A549 (cell line): Measurements from ENCODE around the gene ITSN1. TPM values are rescaled to one million over a fixed set of nuclear protein-coding genes. Genes with fewer than 3 reads are reported as not detected.

Source experiments
- ATAC-seq, 2 experiments: fragments of 200-7000 bp in 1 of 2; fragments of >200 bp in 1 of 2; cut with Nextera tagmentation in 1 of 2; cut with Tn5 transposase in 1 of 2; 3 replicates each; pipeline versions ENCODE4 v1.8.0 to v1.9.1; 2018 to 2020; ENCODE audit warnings: mild to moderate bottlenecking in 1 of 2, moderate library complexity in 1 of 2
- CTCF ChIA-PET: fragments of 300-600 bp; sonication (Branson Sonifier 250); formaldehyde crosslinking; extraction: SDS; loops from one replicate; lab custom pipeline; 2021; ENCODE audit warnings: antibody characterized with exemption, inconsistent platforms; lab: Yijun Ruan, JAX
- POLR2A ChIA-PET: fragments of 350-600 bp; formaldehyde crosslinking; extraction: SDS; loops from one replicate; lab custom pipeline; 2021; ENCODE audit warnings: antibody characterized with exemption, inconsistent platforms; lab: Yijun Ruan, JAX
- DNase-seq, 2 experiments: peaks; one replicate each; pipeline versions ENCODE4 v3.0.0 to v3.0.0-alpha.2; 2011 to 2016; ENCODE audit warnings: low read depth in 1 of 2, low spot score in 1 of 2
- FAIRE-seq: peaks from 2 replicates; lab custom pipeline; 2011; peaks lifted over from hg19 to GRCh38; lab: Jason Lieb, UNC
- H3K27ac ChIP-seq, 2 experiments: fragments of >200 bp; sonication (Bioruptor Twin); formaldehyde crosslinking; 3 replicates each; pipeline ENCODE4 v1.5.1; 2016 to 2017
- H3K4me1 ChIP-seq: fragments of >200 bp; sonication (Bioruptor Twin); formaldehyde crosslinking; 3 replicates; pipeline ENCODE4 v1.6.1; 2016
- H3K4me2 ChIP-seq: fragments of >200 bp; sonication (Bioruptor Twin); formaldehyde crosslinking; 3 replicates; pipeline ENCODE4 v1.6.1; 2016
- H3K4me3 ChIP-seq: fragments of >200 bp; sonication (Bioruptor Twin); formaldehyde crosslinking; 3 replicates; pipeline ENCODE4 v1.5.1; 2016
- H3K9me3 ChIP-seq: fragments of >200 bp; sonication (Bioruptor Twin); formaldehyde crosslinking; 3 replicates; pipeline ENCODE4 v1.6.1; 2016
- BHLHE40 ChIP-seq: IDR thresholded peaks from 2 replicates; pipeline ENCODE4 v1.6.1; 2012; ENCODE audit warnings: low read depth, low read length, inconsistent platforms
- CBX2 ChIP-seq: fragments of 200-600 bp; sonication (generic); IDR thresholded peaks from 2 replicates; pipeline ENCODE4 v1.6.1; 2016; ENCODE audit warnings: low read depth, mild to moderate bottlenecking, borderline replicate concordance
- CHD2 ChIP-seq: fragments of 150-350 bp; IDR thresholded peaks from 2 replicates; pipeline ENCODE4 v1.6.1; 2014; ENCODE audit warnings: low read length; ENCODE audit not compliant: partially characterized antibody
- EP300 ChIP-seq, 2 experiments: fragments of >200 bp; sonication (Bioruptor Twin); formaldehyde crosslinking; IDR thresholded peaks; 2 replicates in 1 of 2; 3 replicates in 1 of 2; pipeline ENCODE4 v1.6.1; 2016 to 2017
- FOXS1 ChIP-seq: fragments of 250-450 bp; sonication (Bioruptor Pico); IDR thresholded peaks from 2 replicates; pipeline ENCODE4 v1.5.0; 2020; ENCODE audit warnings: mild to moderate bottlenecking, moderate library complexity
- GATA3 ChIP-seq: IDR thresholded peaks from 2 replicates; pipeline ENCODE4 v1.6.1; 2012; ENCODE audit warnings: borderline replicate concordance
- JUN ChIP-seq, 2 experiments: fragments of >200 bp; sonication (Bioruptor Twin); formaldehyde crosslinking; IDR thresholded peaks; 2 replicates in 1 of 2; 3 replicates in 1 of 2; pipeline ENCODE4 v1.6.1; 2016 to 2017
- MAZ ChIP-seq: fragments of 150-350 bp; IDR thresholded peaks from 2 replicates; pipeline ENCODE4 v1.6.1; 2014; ENCODE audit warnings: antibody characterized with exemption, low read depth, low read length, borderline replicate concordance
- NPAS2 ChIP-seq: fragments of 250-450 bp; sonication (Bioruptor Pico); IDR thresholded peaks from 2 replicates; pipeline ENCODE4 v1.8.0; 2022; ENCODE audit warnings: mild to moderate bottlenecking, moderate library complexity, borderline replicate concordance
- POLR2AphosphoS2 ChIP-seq: conservative IDR thresholded peaks from 2 replicates; pipeline ENCODE4 v1.6.1; 2012; ENCODE audit warnings: low read length, improper control_type of control experiment, inconsistent platforms
- RARB ChIP-seq: fragments of 250-450 bp; sonication (Bioruptor Pico); IDR thresholded peaks from 2 replicates; pipeline ENCODE4 v1.8.0; 2021; ENCODE audit warnings: mild to moderate bottlenecking, moderate library complexity
- RCOR1 ChIP-seq: fragments of 150-350 bp; IDR thresholded peaks from 2 replicates; pipeline ENCODE4 v1.6.1; 2014; ENCODE audit warnings: antibody characterized with exemption, low read length, low read depth
- RFX5 ChIP-seq: fragments of 450-650 bp; IDR thresholded peaks from 2 replicates; pipeline ENCODE4 v1.7.1; 2014; ENCODE audit warnings: antibody characterized with exemption, mild to moderate bottlenecking, moderate library complexity
- RNF2 ChIP-seq: fragments of 200-600 bp; sonication (generic); IDR thresholded peaks from 2 replicates; pipeline ENCODE4 v1.6.1; 2016; ENCODE audit warnings: low read depth, mild to moderate bottlenecking, antibody characterized with exemption, moderate library complexity, borderline replicate concordance
- SREBF2 ChIP-seq: fragments of 450-650 bp; IDR thresholded peaks from 2 replicates; pipeline ENCODE4 v1.6.1; 2014; ENCODE audit warnings: mild to moderate bottlenecking, moderate library complexity
- TP53 ChIP-seq: fragments of 250-450 bp; sonication (Bioruptor Pico); IDR thresholded peaks from 2 replicates; pipeline ENCODE4 v1.5.0; 2021; ENCODE audit warnings: mild to moderate bottlenecking, moderate library complexity
- ZFP36 ChIP-seq: fragments of 450-650 bp; IDR thresholded peaks from 2 replicates; pipeline ENCODE4 v1.6.1; 2014; ENCODE audit warnings: borderline replicate concordance; ENCODE audit not compliant: partially characterized antibody
- ZSCAN20 ChIP-seq: fragments of 250-450 bp; sonication (Bioruptor Pico); IDR thresholded peaks from 2 replicates; pipeline ENCODE4 v1.8.0; 2022; ENCODE audit warnings: mild to moderate bottlenecking, moderate library complexity
- WGBS: methylation state at CpG from one replicate; pipeline ENCODE4 v1.1.6; 2017; ENCODE audit errors: missing lambda C conversion rate; 5-methylcytosine and 5-hydroxymethylcytosine counted together
- polyA plus RNA-seq, 4 experiments: library from polyadenylated mRNA; depleted of rRNA in 3 of 4; stranded (reverse); fragments of >200 nt; fragmentation: RNase III in 1 of 4; extraction: RNeasy Plus Mini Kit Qiagen cat#74134 plus additional on column Dnase treatment in 1 of 4; gene quantifications; 2 replicates in 3 of 4; 3 replicates in 1 of 4; pipeline ENCODE4 v1.2.3, GENCODE V29; 2011 to 2017
- TF ChIP-seq, protein P1 (sequence below): fragments of 150-350 bp; IDR thresholded peaks from 2 replicates; pipeline ENCODE4 v1.6.1; 2014; ENCODE audit warnings: low read depth, mild to moderate bottlenecking, low read length
- TF ChIP-seq, protein P2 (sequence below): fragments of 200-600 bp; sonication (generic); IDR thresholded peaks from 2 replicates; pipeline ENCODE4 v1.6.1; 2016; ENCODE audit warnings: antibody characterized with exemption, mild to moderate bottlenecking, moderate library complexity
- TF ChIP-seq, protein P3 (sequence below): fragments of >200 bp; sonication (Bioruptor Twin); formaldehyde crosslinking; IDR thresholded peaks from 3 replicates; pipeline ENCODE4 v1.5.1; 2016
- TF ChIP-seq, protein P4 (sequence below): fragments of 250-450 bp; sonication (Bioruptor Pico); IDR thresholded peaks from 2 replicates; pipeline ENCODE4 v1.5.0; 2020; ENCODE audit warnings: low read depth, mild to moderate bottlenecking, moderate library complexity

The ITSN1 gene
- polyA plus RNA-seq, 2 of the 4 experiments (the other 2 are of a cell fraction), result 15.2 to 23.7 TPM

DNA sequence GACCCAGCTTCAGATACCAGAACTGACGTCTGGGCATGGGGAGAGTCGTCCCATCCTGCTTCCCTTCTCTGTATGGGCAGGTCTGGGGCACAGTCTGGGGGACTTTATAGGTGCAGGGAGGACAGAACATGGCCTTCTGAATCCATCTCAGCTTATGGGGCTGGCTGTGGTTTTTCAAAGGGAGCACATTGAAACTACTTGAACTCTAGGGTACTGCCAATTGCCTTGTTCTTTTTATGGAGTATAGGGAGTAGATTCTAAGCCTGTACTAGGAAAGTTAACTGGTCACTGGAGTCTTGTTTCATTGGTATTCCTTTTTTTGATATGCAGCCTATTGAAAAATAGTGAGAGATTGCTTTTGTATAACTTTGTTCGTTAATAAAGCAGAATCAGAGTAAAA is 183.1 kb downstream of the ITSN1 start:
- ATAC-seq, result no peak
- TF ChIP-seq, protein P1, sequence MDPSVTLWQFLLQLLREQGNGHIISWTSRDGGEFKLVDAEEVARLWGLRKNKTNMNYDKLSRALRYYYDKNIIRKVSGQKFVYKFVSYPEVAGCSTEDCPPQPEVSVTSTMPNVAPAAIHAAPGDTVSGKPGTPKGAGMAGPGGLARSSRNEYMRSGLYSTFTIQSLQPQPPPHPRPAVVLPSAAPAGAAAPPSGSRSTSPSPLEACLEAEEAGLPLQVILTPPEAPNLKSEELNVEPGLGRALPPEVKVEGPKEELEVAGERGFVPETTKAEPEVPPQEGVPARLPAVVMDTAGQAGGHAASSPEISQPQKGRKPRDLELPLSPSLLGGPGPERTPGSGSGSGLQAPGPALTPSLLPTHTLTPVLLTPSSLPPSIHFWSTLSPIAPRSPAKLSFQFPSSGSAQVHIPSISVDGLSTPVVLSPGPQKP, result no peak
- TF ChIP-seq RNF2 (no peak), ZSCAN20 (no peak), TP53 (CRISPR knock-in tag) (no peak), ZFP36 (no peak), RCOR1 (no peak), RFX5 (no peak)
- no peak overlapping the region for H3K4me2 ChIP-seq
- no peak overlapping the region for H3K27ac ChIP-seq
- WGBS, result 83% methylated on average over 3 of the region's 3 CpGs
- H3K4me3 ChIP-seq, result no peak overlapping the region
- no peaks in the 10 kb centered on the region for H3K4me1 ChIP-seq
- no peak for FAIRE-seq
- ChIA-PET CTCF (interaction anchor here (0.7 to 1.1 kb wide), 2 partner anchors 15 to 521 kb away, joined by 3 read pairs; no protein-coding TSS in a partner anchor), POLR2A (no interaction called here)
- DNase-seq, result no peak
- H3K9me3 ChIP-seq, result no peaks in the 10 kb centered on the region

DNA sequence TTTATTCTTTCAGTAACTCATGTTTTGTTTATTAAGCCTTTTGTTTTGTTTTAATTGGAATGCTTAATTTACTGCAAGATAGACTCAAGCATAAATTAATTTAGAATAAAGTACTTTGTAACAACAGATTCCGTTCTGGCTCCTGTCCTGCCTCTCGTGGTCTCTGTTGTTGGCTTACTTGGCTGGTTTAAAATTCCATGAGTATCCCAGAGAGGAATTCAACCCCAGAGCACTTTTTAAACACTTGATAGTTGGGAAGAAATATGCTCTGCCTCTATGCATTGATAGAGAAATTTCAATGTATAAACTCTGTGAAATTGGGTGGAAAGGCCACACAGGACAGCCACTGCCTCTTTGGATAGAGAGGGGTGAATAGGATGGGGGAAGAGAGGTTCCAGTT is 183.6 kb downstream of the ITSN1 start:
- DNase-seq (no peak), ATAC-seq (no peak), FAIRE-seq (no peak)
- no peak overlapping the region for H3K27ac ChIP-seq
- ChIA-PET POLR2A (no interaction called here), CTCF (interaction anchor here (1.1 kb wide), 1 partner anchor 15 kb away, joined by 3 read pairs; no protein-coding TSS in a partner anchor)
- H3K4me3 ChIP-seq, result no peak overlapping the region
- 87% methylated on average over 2 of the region's 2 CpGs for WGBS
- H3K9me3 ChIP-seq, result no peaks in the 10 kb centered on the region
- TF ChIP-seq BHLHE40 (no peak), NPAS2 (CRISPR knock-in tag) (no peak), CBX2 (no peak), POLR2AphosphoS2 (no peak), ZFP36 (no peak), SREBF2 (no peak), RFX5 (no peak), EP300 (IDR thresholded peaks at IDR 0.05) (no peak), GATA3 (no peak), FOXS1 (CRISPR knock-in tag) (no peak)
- TF ChIP-seq, protein P2, sequence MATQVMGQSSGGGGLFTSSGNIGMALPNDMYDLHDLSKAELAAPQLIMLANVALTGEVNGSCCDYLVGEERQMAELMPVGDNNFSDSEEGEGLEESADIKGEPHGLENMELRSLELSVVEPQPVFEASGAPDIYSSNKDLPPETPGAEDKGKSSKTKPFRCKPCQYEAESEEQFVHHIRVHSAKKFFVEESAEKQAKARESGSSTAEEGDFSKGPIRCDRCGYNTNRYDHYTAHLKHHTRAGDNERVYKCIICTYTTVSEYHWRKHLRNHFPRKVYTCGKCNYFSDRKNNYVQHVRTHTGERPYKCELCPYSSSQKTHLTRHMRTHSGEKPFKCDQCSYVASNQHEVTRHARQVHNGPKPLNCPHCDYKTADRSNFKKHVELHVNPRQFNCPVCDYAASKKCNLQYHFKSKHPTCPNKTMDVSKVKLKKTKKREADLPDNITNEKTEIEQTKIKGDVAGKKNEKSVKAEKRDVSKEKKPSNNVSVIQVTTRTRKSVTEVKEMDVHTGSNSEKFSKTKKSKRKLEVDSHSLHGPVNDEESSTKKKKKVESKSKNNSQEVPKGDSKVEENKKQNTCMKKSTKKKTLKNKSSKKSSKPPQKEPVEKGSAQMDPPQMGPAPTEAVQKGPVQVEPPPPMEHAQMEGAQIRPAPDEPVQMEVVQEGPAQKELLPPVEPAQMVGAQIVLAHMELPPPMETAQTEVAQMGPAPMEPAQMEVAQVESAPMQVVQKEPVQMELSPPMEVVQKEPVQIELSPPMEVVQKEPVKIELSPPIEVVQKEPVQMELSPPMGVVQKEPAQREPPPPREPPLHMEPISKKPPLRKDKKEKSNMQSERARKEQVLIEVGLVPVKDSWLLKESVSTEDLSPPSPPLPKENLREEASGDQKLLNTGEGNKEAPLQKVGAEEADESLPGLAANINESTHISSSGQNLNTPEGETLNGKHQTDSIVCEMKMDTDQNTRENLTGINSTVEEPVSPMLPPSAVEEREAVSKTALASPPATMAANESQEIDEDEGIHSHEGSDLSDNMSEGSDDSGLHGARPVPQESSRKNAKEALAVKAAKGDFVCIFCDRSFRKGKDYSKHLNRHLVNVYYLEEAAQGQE, result no peak
- TF ChIP-seq, protein P3, sequence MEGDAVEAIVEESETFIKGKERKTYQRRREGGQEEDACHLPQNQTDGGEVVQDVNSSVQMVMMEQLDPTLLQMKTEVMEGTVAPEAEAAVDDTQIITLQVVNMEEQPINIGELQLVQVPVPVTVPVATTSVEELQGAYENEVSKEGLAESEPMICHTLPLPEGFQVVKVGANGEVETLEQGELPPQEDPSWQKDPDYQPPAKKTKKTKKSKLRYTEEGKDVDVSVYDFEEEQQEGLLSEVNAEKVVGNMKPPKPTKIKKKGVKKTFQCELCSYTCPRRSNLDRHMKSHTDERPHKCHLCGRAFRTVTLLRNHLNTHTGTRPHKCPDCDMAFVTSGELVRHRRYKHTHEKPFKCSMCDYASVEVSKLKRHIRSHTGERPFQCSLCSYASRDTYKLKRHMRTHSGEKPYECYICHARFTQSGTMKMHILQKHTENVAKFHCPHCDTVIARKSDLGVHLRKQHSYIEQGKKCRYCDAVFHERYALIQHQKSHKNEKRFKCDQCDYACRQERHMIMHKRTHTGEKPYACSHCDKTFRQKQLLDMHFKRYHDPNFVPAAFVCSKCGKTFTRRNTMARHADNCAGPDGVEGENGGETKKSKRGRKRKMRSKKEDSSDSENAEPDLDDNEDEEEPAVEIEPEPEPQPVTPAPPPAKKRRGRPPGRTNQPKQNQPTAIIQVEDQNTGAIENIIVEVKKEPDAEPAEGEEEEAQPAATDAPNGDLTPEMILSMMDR, result no peak
- TF ChIP-seq, all 56 proteins: peak for 0
- Histone ChIP-seq H3K4me2 (no peak overlapping the region), H3K4me1 (no peaks in the 10 kb centered on the region)

DNA sequence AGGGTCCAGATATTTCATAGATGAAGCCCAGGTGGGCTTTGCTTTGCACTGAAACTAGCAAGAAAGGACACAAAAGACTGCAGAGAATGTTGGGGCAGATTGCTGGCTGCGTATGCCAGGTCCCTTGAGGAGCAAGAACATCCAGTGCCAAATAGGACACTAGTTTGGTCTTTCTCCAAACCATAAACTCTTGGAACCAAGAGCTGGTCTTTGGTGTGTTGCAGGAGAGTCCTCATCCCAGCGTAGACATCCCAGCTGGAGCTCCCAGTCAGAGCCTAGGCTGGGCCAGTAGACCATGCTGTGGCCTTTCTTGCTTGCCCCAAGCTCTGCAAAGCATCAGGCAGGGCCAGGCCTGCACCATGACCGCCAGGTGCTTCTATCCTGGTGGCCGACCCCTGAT is 185.8 kb downstream of the ITSN1 start:
- no peak overlapping the region for H3K4me3 ChIP-seq
- WGBS, result 82% methylated on average over 4 of the region's 4 CpGs
- no peak overlapping the region for H3K4me2 ChIP-seq
- H3K4me1 ChIP-seq, result no peaks in the 10 kb centered on the region
- FAIRE-seq (no peak), DNase-seq (no peak), ATAC-seq (no peak)
- H3K27ac ChIP-seq, result no peak overlapping the region
- ChIA-PET CTCF (no interaction called here), POLR2A (no interaction called here)
- no peaks in the 10 kb centered on the region for H3K9me3 ChIP-seq
- no peak for TF ChIP-seq SREBF2
- TF ChIP-seq JUN (IDR thresholded peaks at IDR 0.05), result no peak
- no peak for TF ChIP-seq GATA3
- TF ChIP-seq, protein P4, sequence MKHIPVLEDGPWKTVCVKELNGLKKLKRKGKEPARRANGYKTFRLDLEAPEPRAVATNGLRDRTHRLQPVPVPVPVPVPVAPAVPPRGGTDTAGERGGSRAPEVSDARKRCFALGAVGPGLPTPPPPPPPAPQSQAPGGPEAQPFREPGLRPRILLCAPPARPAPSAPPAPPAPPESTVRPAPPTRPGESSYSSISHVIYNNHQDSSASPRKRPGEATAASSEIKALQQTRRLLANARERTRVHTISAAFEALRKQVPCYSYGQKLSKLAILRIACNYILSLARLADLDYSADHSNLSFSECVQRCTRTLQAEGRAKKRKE (CRISPR knock-in tag), result no peak
- TF ChIP-seq MAZ, result no peak
- no peak for TF ChIP-seq CHD2
- TF ChIP-seq, protein P2, result no peak
- no peak for TF ChIP-seq RARB (CRISPR knock-in tag)
- no peak for TF ChIP-seq ZFP36
- no peak for TF ChIP-seq CBX2
